Mammary epithelial cell (primary cell): ENCODE results near the gene PRICKLE2.

Source experiments
- EZH2 ChIP-seq: IDR thresholded peaks from 2 replicates; pipeline ENCODE4 v1.6.1; 2012; ENCODE audit warnings: low read length, inconsistent platforms, borderline replicate concordance
- TF ChIP-seq, protein P1 (sequence below), 2 donors: IDR thresholded peaks in 1 of 2; conservative IDR thresholded peaks in 1 of 2; 2 replicates each; pipeline ENCODE4 v1.5.1; 2011 to 2012; ENCODE audit warnings: inconsistent platforms in 2 of 2, low read length in 2 of 2, mild to moderate bottlenecking in 2 of 2, control low read depth in 1 of 2, low read depth in 1 of 2; ENCODE audit not compliant: insufficient read depth in 1 of 2; ENCODE audit errors: extremely low read depth in 1 of 2

DNA sequence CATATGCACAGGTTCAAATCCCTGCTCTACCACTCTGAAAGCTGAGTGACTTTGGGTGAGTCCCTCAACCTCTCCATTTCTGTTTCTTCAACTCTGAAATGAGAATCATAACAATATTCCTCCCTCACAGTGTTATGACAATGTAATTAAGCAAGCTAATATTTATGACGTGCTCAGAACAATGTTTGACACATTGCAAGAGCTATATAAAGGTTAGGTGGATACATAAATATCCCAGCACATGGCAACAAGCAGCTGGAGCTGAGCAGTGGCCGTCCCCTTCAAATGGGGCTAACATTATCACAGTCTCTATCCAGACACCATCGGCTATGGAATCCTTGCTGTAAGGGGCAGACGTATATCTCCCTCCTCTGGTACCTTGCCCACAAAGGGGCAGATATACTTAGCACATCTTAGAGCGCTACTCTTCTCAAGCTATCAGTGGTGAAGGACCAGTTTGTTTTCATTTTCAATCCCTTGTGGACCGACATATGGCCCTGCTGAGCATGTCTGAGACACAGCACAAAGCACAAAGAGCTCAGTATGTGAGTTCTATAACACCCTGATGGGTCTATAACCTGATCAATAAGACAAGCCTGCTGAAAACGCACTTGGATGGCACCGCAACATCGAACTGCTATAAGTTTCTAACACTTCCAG lies 80.9 kb downstream of the PRICKLE2 start:
- TF ChIP-seq, protein P1, sequence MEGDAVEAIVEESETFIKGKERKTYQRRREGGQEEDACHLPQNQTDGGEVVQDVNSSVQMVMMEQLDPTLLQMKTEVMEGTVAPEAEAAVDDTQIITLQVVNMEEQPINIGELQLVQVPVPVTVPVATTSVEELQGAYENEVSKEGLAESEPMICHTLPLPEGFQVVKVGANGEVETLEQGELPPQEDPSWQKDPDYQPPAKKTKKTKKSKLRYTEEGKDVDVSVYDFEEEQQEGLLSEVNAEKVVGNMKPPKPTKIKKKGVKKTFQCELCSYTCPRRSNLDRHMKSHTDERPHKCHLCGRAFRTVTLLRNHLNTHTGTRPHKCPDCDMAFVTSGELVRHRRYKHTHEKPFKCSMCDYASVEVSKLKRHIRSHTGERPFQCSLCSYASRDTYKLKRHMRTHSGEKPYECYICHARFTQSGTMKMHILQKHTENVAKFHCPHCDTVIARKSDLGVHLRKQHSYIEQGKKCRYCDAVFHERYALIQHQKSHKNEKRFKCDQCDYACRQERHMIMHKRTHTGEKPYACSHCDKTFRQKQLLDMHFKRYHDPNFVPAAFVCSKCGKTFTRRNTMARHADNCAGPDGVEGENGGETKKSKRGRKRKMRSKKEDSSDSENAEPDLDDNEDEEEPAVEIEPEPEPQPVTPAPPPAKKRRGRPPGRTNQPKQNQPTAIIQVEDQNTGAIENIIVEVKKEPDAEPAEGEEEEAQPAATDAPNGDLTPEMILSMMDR (conservative IDR thresholded peaks at IDR 0.05 in 1 of 2, IDR thresholded peaks at IDR 0.05 in 1 of 2; ENCODE audit: extremely low read depth in 1 of 2, insufficient read depth in 1 of 2, low read depth in 1 of 2, low read length in 2 of 2): no peak
- TF ChIP-seq EZH2: no peak
